MCF 10A (cell line): ENCODE measurements around the gene GATAD2A. TPM values are rescaled to one million over a fixed set of nuclear protein-coding genes. Genes with fewer than 3 reads are reported as not detected.

Experiments
- BruUV-seq: library from RNA; stranded (reverse); fragments of 400-500 nt; replicated peaks from 2 replicates; lab custom pipeline; 2021; lab: Mats Ljungman, UMichigan
- CTCF ChIA-PET: fragments of 300-600 bp; sonication (Branson Sonifier 250); formaldehyde crosslinking; extraction: SDS; loops from one replicate; lab custom pipeline; 2021; ENCODE audit warnings: antibody characterized with exemption, inconsistent platforms; lab: Yijun Ruan, JAX
- POLR2A ChIA-PET: fragments of 300-600, 350-650 bp; sonication (Branson Sonifier 250); formaldehyde crosslinking; extraction: SDS; loops from one replicate; lab custom pipeline; 2020; ENCODE audit warnings: antibody characterized with exemption, inconsistent platforms; lab: Yijun Ruan, JAX
- DNase-seq: peaks from one replicate; pipeline ENCODE4 v3.0.0-alpha.2; 2018; ENCODE audit not compliant: unreplicated experiment
- H3K27ac Mint-ChIP-seq: one replicate; pipeline ENCODE4 v1.8.0; 2022; ENCODE audit warnings: mild to moderate bottlenecking, low read depth, mixed read lengths; ENCODE audit not compliant: unreplicated experiment
- H3K27me3 Mint-ChIP-seq: one replicate; pipeline ENCODE4 v1.8.0; 2022; ENCODE audit warnings: mixed read lengths; ENCODE audit not compliant: insufficient read depth, unreplicated experiment
- H3K36me3 Mint-ChIP-seq: one replicate; pipeline ENCODE4 v1.8.0; 2022; ENCODE audit warnings: mild to moderate bottlenecking, moderate library complexity, mixed read lengths; ENCODE audit not compliant: insufficient read depth, unreplicated experiment
- H3K4me1 Mint-ChIP-seq: one replicate; pipeline ENCODE4 v1.8.0; 2022; ENCODE audit warnings: mixed read lengths; ENCODE audit not compliant: insufficient read depth, unreplicated experiment
- H3K4me3 Mint-ChIP-seq: one replicate; pipeline ENCODE4 v1.8.0; 2022; ENCODE audit warnings: mild to moderate bottlenecking, moderate library complexity, mixed read lengths; ENCODE audit not compliant: unreplicated experiment
- H3K9me3 Mint-ChIP-seq: one replicate; pipeline ENCODE4 v1.8.0; 2022; ENCODE audit warnings: mixed read lengths; ENCODE audit not compliant: unreplicated experiment
- CTCF ChIP-seq: fragments of 200-600 bp; IDR thresholded peaks from one replicate; pipeline ENCODE4 v1.8.0; 2022; ENCODE audit warnings: antibody characterized with exemption, mild to moderate bottlenecking; ENCODE audit not compliant: unreplicated experiment
- intact Hi-C: fragments of 100-400 bp; cut with micrococcal nuclease; formaldehyde crosslinking; loops from 2 replicates; pipeline ENCODE4 v1.14.1; 2022
- total RNA-seq: library from RNA; stranded (reverse); gene quantifications from 2 replicates; pipeline ENCODE4 v1.2.3, GENCODE V29; 2022

The GATAD2A gene
- total RNA-seq, 1 experiment from 2014 or later: 91.5 TPM

GRCh38 chr19:19550485-19550929 lies 145.0 kb downstream of the GATAD2A start:
- Mint-ChIP-seq H3K4me1 (peaks cover 6% of the 10 kb centered on the region), H3K4me3 (no peak overlapping the region), H3K9me3 (no peaks in the 10 kb centered on the region), H3K27me3 (no peaks in the 10 kb centered on the region), H3K27ac (no peak overlapping the region), H3K36me3 (no peaks in the 10 kb centered on the region)
- ChIA-PET CTCF (interaction anchor here (0.6 to 3.5 kb wide), 4 partner anchors 10 to 94 kb away, joined by 3 to 21 read pairs (median 3); partner anchors contain the start of gene GMIP), POLR2A (no interaction called here)
- no TSS peak for BruUV-seq
- no peak for TF ChIP-seq CTCF
- no peak for DNase-seq
- intact Hi-C loops: loop anchor here (5.0 kb wide), 2 partner anchors 77 to 92 kb away; partner anchors contain the start of genes GMIP and LPAR2

GRCh38 chr19:19550972-19551852 lies 145.7 kb downstream of the GATAD2A start:
- CTCF ChIA-PET: interaction anchor here (0.6 to 5.5 kb wide), 6 partner anchors 9 to 93 kb away, joined by 3 to 42 read pairs (median 4); partner anchors contain the start of gene GMIP
- no peaks in the 10 kb centered on the region for H3K36me3 Mint-ChIP-seq
- POLR2A ChIA-PET: interaction anchor here (1.0 kb wide), 1 partner anchor 83 kb away, joined by 3 read pairs; no protein-coding TSS in a partner anchor
- peaks cover 6% of the 10 kb centered on the region for H3K4me1 Mint-ChIP-seq
- no peaks in the 10 kb centered on the region for H3K9me3 Mint-ChIP-seq
- H3K27me3 Mint-ChIP-seq: no peaks in the 10 kb centered on the region
- no TSS peak for BruUV-seq
- H3K27ac Mint-ChIP-seq: no peak overlapping the region
- intact Hi-C loops: loop anchor here (5.0 kb wide), 2 partner anchors 76 to 91 kb away; partner anchors contain the start of genes GMIP and LPAR2
- H3K4me3 Mint-ChIP-seq: no peak overlapping the region
- no peak for TF ChIP-seq CTCF
- DNase-seq: no peak

- Mint-ChIP-seq H3K27ac (no peak overlapping the region), H3K9me3 (no peaks in the 10 kb centered on the region), H3K4me3 (no peak overlapping the region), H3K4me1 (peaks cover 6% of the 10 kb centered on the region), H3K27me3 (no peaks in the 10 kb centered on the region), H3K36me3 (no peaks in the 10 kb centered on the region)
- no TSS peak for BruUV-seq
- POLR2A ChIA-PET: interaction anchor here (1.0 kb wide), 1 partner anchor 82 kb away, joined by 3 read pairs; no protein-coding TSS in a partner anchor
- intact Hi-C loops: loop anchor here (5.0 kb wide), 2 partner anchors 75 to 90 kb away; partner anchors contain the start of genes GMIP and LPAR2
- CTCF ChIA-PET: interaction anchor here (0.6 to 5.5 kb wide), 5 partner anchors 9 to 93 kb away, joined by 3 to 42 read pairs (median 4); partner anchors contain the start of gene GMIP
- no peak for TF ChIP-seq CTCF
- no peak for DNase-seq
These were observed 146.3 kb downstream of the GATAD2A start for GRCh38 chr19:19551853-19552192.

- no peaks in the 10 kb centered on the region for H3K9me3 Mint-ChIP-seq
- intact Hi-C loops: loop anchor here (5.0 kb wide), 2 partner anchors 75 to 90 kb away; partner anchors contain the start of genes GMIP and LPAR2
- CTCF ChIA-PET: interaction anchor here (0.6 to 5.5 kb wide), 20 partner anchors 8 to 1147 kb away, joined by 3 to 42 read pairs (median 3); partner anchors contain the start of genes GMIP and LPAR2
These were observed 147.3 kb downstream of the GATAD2A start for GRCh38 chr19:19552798-19553197.

More at GRCh38 chr19:19552798-19553197, 147.3 kb downstream of the GATAD2A start:
- Mint-ChIP-seq H3K4me3 (no peak overlapping the region), H3K27me3 (no peaks in the 10 kb centered on the region), H3K27ac (no peak overlapping the region), H3K36me3 (no peaks in the 10 kb centered on the region), H3K4me1 (peaks cover 6% of the 10 kb centered on the region)
- peak; percentile 44 for DNase-seq
- TF ChIP-seq CTCF: peak; percentile 45
- no TSS peak for BruUV-seq
- POLR2A ChIA-PET: interaction anchor here (0.8 to 1.3 kb wide), 2 partner anchors 13 to 39 kb away, joined by 3 to 4 read pairs; no protein-coding TSS in a partner anchor
